Peyer's patch (tissue), 4 donors: ENCODE data around the gene SCTR.

Experiments used
- POLR2A ChIP-seq, 2 donors: fragments of 450-650 bp; IDR thresholded peaks; one replicate each; pipeline ENCODE4 v1.5.1; 2017; ENCODE audit warnings: antibody characterized with exemption in 2 of 2, mild to moderate bottlenecking in 2 of 2, moderate library complexity in 2 of 2
- TF ChIP-seq, protein P1 (sequence below), 6 experiments: fragments of 450-650 bp in 4 of 6; fragments of 200-600 bp in 2 of 6; sonication (generic) in 1 of 6; IDR thresholded peaks; one replicate each; pipeline ENCODE4 v1.5.1; 2017 to 2019; ENCODE audit warnings: antibody characterized with exemption in 6 of 6, mild to moderate bottlenecking in 3 of 6, moderate library complexity in 1 of 6

DNA sequence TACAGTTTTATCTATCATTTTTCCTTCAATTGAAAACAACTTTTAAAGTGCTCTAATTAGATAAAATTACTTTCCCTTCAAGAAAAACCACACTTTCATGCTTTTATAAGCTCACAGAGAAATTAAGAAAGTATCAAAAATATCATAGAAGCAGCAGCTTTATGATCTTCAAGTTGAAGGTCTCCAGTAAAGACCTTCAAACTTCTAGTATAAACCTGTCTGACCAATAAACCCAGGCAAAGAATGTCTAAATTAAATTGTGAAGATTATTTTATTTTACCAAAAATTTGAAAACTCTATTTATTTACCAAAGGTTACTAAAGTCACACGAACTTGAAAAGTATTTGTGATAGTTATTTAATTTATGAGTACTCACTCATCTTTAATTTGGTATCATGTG, 9.3 kb upstream of the SCTR start:
- no peak for TF ChIP-seq POLR2A (IDR thresholded peaks at IDR 0.05)
- TF ChIP-seq, protein P1, sequence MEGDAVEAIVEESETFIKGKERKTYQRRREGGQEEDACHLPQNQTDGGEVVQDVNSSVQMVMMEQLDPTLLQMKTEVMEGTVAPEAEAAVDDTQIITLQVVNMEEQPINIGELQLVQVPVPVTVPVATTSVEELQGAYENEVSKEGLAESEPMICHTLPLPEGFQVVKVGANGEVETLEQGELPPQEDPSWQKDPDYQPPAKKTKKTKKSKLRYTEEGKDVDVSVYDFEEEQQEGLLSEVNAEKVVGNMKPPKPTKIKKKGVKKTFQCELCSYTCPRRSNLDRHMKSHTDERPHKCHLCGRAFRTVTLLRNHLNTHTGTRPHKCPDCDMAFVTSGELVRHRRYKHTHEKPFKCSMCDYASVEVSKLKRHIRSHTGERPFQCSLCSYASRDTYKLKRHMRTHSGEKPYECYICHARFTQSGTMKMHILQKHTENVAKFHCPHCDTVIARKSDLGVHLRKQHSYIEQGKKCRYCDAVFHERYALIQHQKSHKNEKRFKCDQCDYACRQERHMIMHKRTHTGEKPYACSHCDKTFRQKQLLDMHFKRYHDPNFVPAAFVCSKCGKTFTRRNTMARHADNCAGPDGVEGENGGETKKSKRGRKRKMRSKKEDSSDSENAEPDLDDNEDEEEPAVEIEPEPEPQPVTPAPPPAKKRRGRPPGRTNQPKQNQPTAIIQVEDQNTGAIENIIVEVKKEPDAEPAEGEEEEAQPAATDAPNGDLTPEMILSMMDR (IDR thresholded peaks at IDR 0.05) = no peak
